Measurements from ENCODE around the gene HIP1. TPM values are rescaled to one million over a fixed set of nuclear protein-coding genes. Genes with fewer than 3 reads are reported as not detected.

Gene HIP1
- total RNA-seq, 1 donor from 2014 or later = 65.5 TPM

GRCh38 chr7:75740846-75741497 is 2.2 kb upstream of the HIP1 start:
- Mint-ChIP-seq H3K27ac (ENCODE audit: unreplicated experiment) (no peak overlapping the region), H3K4me1 (ENCODE audit: low read depth, unreplicated experiment) (peaks cover 11% of the 10 kb centered on the region), H3K36me3 (ENCODE audit: unreplicated experiment) (no peaks in the 10 kb centered on the region), H3K27me3 (ENCODE audit: unreplicated experiment) (peaks cover 8% of the 10 kb centered on the region), H3K9me3 (ENCODE audit: unreplicated experiment) (peaks cover 4% of the 10 kb centered on the region), H3K4me3 (ENCODE audit: unreplicated experiment) (peak overlapping the region; percentile 3)
- TF ChIP-seq CTCF (IDR thresholded peaks at IDR 0.05; ENCODE audit: partially characterized antibody, unreplicated experiment) = no peak
- peak; percentile 31 for DNase-seq

GRCh38 chr7:75739796-75740672 is 1.3 kb upstream of the HIP1 start:
- TF ChIP-seq CTCF (IDR thresholded peaks at IDR 0.05; ENCODE audit: partially characterized antibody, unreplicated experiment) = no peak
- Mint-ChIP-seq H3K9me3 (ENCODE audit: unreplicated experiment) (peaks cover 4% of the 10 kb centered on the region), H3K27ac (ENCODE audit: unreplicated experiment) (no peak overlapping the region), H3K36me3 (ENCODE audit: unreplicated experiment) (no peaks in the 10 kb centered on the region), H3K4me3 (ENCODE audit: unreplicated experiment) (peak overlapping the region; percentile 91), H3K4me1 (ENCODE audit: low read depth, unreplicated experiment) (peaks cover 11% of the 10 kb centered on the region), H3K27me3 (ENCODE audit: unreplicated experiment) (peaks cover 8% of the 10 kb centered on the region)
- DNase-seq = no peak

- H3K9me3 Mint-ChIP-seq (ENCODE audit: unreplicated experiment) = peaks cover 4% of the 10 kb centered on the region
These were observed 444 bp upstream of the HIP1 start for GRCh38 chr7:75738975-75739795.

GRCh38 chr7:75737856-75738603 is 711 bp downstream of the HIP1 start:
- Mint-ChIP-seq H3K27me3 (ENCODE audit: unreplicated experiment) (peaks cover 7% of the 10 kb centered on the region), H3K9me3 (ENCODE audit: unreplicated experiment) (peaks cover 4% of the 10 kb centered on the region), H3K4me1 (ENCODE audit: low read depth, unreplicated experiment) (peaks cover 16% of the 10 kb centered on the region), H3K27ac (ENCODE audit: unreplicated experiment) (peak overlapping the region; percentile 84), H3K36me3 (ENCODE audit: unreplicated experiment) (no peaks in the 10 kb centered on the region), H3K4me3 (ENCODE audit: unreplicated experiment) (peak overlapping the region; percentile 93)
- DNase-seq = peak; percentile 47
- no peak for TF ChIP-seq CTCF (IDR thresholded peaks at IDR 0.05; ENCODE audit: partially characterized antibody, unreplicated experiment)

More at GRCh38 chr7:75738975-75739795, 444 bp upstream of the HIP1 start:
- TF ChIP-seq CTCF (IDR thresholded peaks at IDR 0.05; ENCODE audit: partially characterized antibody, unreplicated experiment) = no peak
- peak; percentile 100 for DNase-seq
- H3K4me1 Mint-ChIP-seq (ENCODE audit: low read depth, unreplicated experiment) = peaks cover 16% of the 10 kb centered on the region
- peak overlapping the region; percentile 91 for H3K4me3 Mint-ChIP-seq (ENCODE audit: unreplicated experiment)
- no peaks in the 10 kb centered on the region for H3K36me3 Mint-ChIP-seq (ENCODE audit: unreplicated experiment)
- H3K27ac Mint-ChIP-seq (ENCODE audit: unreplicated experiment) = no peak overlapping the region
- H3K27me3 Mint-ChIP-seq (ENCODE audit: unreplicated experiment) = peaks cover 8% of the 10 kb centered on the region

All from glutamatergic neuron (in vitro differentiated cells).